ENCODE data around the gene PLXNB3.
A peak's percentile ranks its signal among the peaks of the same experiment; 100 is the strongest.

Gene PLXNB3

DNA sequence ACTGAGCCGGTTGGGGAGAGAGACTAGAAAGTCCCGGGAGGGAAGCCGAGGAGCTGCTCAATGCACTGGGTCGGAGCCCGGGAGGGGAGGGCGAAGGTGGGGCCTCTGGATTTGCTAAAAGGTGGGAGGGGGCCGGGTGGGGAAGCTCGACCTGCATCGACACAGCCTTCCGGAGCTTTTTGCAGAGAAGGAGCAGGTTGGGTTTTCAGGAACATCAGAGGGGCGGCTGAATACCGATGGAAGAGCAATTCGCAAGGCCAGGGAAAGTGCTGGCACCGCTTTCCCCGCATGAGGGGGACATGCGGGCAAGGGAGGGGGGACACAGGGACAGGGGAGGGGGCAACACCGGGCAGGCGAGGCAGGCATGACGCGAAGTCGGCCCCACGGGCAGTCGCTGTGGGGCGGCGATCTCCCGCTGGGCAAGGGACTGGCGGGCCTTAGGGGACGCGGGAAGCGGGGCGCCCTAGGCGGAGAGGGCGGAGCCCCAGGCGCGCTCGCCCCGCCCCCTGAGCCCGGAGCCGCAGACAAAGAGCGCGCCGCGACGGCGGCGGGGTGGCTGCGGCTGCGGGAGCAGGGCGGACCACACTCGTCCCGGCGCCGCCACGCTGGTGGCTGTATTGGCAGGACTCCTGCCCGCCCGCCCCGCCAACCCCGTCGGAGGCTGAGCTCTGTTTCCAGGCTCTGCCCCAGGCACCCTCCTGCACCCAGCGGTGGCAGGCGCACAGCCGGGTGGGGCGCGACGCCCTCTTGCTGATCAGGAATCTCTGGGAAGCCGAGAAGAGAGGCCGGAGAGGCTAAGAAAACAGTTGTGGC is 54.7 kb downstream of the PLXNB3 start:
- DNase-seq = peak; percentile 64

GRCh38 chrX:153819384-153820040 is 55.5 kb downstream of the PLXNB3 start:
- DNase-seq = no peak

DNA sequence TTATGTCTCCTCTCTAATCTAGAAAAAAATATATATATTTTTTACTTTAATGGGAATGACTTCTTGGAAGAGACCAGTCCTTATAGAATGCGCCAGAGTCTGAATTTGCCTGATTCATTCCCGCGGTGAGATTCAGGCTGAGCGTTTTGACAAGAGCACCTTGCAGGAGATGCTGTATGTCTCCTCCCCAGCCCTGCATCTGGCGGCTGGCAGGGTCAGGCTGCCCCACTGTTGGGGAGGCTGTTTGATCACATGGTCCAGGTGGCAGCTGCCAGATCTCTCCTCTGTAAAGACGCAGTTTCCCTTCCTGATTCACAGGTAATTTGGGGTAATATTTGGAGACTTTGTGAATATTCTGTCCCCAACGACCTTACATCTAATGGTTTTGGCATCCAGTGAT is 56.6 kb downstream of the PLXNB3 start:
- DNase-seq = no peak

DNA sequence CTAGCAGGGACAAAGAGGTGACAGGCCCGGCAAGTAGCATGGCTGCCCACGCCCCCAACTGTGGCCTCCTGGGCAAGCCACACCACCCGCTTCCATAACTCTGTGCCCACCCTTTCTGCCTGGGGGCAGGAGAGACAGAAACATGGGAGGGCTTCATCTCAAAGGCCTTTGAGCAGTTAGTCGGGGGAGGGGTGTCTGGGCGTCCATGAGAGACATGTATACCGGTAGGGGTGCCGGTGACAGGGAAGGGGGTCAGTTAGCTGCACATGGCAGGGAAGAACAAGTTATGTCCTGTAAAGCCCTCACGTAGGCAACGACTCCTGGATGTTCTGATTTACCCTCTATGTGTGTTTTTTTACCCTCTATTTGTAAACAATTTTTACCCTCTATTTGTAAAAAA is 57.0 kb downstream of the PLXNB3 start:
- DNase-seq = no peak

DNA sequence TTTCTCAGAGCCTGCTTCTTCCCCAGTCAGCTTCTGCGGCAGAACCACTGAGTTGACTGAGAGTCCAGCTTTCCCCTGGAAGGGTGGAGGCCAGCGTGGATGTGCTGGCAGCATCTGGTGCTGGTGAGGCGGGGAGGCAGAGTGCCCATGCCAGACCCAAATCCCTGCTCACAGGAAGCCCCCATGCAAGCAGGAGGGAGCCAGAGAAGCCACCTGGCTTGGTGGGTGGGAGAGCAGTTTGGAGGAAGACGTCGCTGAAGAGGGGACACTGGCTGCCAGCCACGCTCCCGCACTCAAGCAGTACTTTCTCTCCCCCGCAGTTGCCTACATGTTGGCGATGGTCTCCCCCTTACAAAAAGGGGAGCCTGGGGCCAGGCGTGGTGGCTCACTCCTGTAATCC is 60.3 kb downstream of the PLXNB3 start:
- DNase-seq = no peak

DNA sequence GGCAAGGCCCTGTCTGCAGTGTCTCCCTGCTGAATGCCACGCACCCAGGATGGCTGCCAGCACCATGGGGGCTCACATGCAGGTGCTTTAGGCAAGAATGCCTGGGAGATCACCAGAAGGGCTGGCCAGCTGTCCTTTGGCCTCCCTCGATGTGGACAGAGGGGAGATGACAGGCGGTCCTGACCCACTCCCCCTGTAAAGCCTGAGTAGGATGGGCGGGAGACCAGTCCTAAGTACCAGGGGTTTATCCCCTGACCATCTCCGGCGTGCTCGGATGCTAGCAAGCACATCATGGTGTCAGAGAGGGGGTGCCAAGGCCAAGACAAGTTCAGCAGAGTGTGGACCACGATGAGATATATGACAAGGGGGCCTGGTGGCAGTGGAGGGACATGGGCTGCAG is 61.0 kb downstream of the PLXNB3 start:
- no peak for DNase-seq
